HG02759 (cell line): Measurements from ENCODE around the gene CTDSPL.

Experiments
- ATAC-seq: cut with Tn5 transposase; IDR thresholded peaks from one replicate; pipeline ENCODE4 v1.9.1; 2021; ENCODE audit warnings: mild to moderate bottlenecking, moderate library complexity; ENCODE audit not compliant: unreplicated experiment

Gene CTDSPL

DNA sequence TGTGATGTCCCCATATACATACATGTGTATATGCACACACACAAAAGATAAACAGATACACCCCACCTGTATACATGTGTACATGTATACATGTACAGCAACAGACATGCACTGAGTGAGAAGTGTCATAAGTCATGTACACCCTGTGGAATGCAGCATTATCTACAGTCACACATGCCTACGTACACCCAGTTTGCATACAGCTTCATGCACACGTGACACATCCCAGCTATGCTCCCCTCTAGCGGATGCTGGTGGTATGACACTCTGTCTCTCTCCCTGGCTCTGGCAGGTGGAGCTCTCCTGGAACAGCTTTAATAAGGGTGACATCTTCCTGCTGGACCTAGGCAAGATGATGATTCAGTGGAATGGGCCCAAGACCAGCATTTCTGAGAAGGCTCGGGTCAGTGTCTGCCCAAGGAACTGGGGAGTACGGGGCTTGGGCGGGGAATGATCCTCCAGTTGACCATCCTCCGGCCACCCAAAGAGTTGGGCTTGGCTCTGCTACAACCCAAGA is 135.2 kb downstream of the CTDSPL start:
- peak; percentile 53 for ATAC-seq

- no peak for ATAC-seq
Measured at GRCh38 chr3:37997342-37997741, 135.7 kb downstream of the CTDSPL start.

DNA sequence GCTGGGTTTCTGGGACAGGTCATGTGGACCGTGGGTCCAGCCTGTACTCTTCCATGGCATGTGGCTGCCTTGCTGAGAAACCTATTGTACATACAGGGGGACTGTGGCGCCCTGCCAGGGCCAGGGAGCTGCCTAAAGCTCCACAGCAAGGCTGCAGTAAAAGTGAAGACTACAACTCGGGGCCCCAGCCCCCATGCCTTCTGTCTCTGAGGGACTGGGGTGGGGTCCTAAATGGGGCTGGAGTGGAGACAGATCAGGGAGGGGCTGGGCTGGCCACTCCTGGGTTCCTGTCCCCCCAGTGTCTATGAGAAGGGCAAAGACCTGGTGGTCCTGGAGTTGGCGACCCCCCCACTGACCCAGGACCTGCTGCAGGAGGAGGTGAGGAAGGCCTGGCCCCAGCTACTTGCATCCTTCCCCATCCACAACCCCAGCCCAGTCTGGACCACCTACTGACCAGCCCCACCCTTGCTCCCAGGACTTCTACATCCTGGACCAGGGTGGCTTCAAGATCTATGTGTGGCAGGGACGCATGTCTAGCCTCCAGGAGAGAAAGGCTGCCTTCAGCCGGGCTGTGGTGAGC is 136.2 kb downstream of the CTDSPL start:
- ATAC-seq: no peak

- ATAC-seq: no peak
Measured at GRCh38 chr3:37999836-38000235, 138.2 kb downstream of the CTDSPL start.

- ATAC-seq: no peak
Measured at GRCh38 chr3:38000242-38000916, 138.7 kb downstream of the CTDSPL start.

- no peak for ATAC-seq
Measured at GRCh38 chr3:38000965-38001455, 139.3 kb downstream of the CTDSPL start.

DNA sequence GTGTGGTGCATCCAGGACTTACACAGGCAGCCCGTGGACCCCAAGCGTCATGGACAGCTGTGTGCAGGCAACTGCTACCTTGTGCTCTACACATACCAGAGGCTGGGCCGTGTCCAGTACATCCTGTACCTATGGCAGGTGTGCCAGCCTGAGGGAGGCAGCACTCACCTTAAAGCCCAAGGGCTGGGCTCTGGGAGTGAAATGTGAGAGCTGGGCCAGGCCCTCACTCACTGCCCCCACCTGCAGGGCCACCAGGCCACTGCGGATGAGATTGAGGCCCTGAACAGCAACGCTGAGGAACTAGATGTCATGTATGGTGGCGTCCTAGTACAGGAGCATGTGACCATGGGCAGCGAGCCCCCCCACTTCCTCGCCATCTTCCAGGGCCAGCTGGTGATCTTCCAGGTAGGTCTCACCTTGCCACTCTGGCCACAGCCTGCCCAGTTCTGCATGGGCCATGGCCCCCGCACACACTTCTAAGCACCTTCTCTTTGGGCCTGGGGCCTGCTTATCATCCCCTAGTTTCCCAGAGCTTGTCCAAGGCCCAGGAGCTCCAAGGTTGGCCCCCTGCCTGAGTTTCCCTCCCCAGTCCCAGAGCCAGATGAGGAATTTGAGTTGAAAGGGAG is 139.9 kb downstream of the CTDSPL start:
- no peak for ATAC-seq

GRCh38 chr3:38002291-38002876 is 140.7 kb downstream of the CTDSPL start:
- ATAC-seq: no peak

DNA sequence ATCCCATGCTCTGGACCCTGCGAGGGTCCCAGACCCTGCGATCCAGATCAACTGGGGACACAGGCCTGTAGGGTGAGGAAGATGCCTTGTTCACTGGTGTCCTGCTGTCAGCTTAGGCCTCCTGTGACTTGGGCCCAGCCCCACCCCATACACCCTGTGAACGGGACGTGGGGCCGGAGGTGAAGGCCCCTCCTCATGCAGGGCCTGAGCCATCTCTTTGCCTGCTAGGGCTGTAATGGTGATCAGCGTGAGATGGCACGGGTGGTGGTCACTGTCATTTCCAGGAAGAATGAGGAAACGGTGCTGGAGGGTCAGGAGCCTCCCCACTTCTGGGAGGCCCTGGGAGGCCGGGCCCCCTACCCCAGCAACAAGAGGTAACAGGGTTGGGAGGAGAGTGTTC is 141.3 kb downstream of the CTDSPL start:
- no peak for ATAC-seq

GRCh38 chr3:38003371-38003816 is 141.7 kb downstream of the CTDSPL start:
- ATAC-seq: no peak

GRCh38 chr3:38003817-38004414 is 142.2 kb downstream of the CTDSPL start:
- no peak for ATAC-seq

DNA sequence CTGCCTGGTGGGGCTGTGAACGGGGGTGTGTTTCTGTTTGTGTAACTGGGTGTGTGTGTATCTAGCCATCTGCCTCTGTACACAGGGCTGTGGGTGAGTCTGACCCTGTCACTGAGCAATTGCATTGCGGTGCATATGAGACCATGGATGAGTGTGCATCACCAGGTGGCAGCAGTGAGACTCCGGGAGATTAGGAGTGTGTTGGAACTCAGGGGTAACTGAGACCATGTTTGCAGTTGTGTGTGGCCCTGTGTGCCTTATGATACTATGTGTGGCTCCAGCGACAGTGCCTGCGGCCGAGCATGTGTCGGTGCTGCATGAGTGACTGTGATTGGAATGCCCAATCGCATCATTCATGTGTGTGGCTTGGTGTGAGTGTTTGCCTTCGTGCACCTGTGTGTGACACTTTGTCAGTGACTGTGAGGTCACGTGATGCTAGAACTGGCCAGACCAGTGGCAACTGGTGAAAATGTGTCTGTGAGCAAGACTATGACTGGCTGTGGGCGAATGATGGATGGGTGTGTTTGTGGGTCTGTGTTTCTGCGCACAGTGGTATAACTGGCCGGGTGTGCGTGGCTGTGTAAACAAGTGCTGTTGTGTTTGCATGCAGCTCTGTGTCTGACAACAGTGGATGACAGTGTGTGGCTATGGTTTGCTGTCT is 142.9 kb downstream of the CTDSPL start:
- peak; percentile 62 for ATAC-seq

DNA sequence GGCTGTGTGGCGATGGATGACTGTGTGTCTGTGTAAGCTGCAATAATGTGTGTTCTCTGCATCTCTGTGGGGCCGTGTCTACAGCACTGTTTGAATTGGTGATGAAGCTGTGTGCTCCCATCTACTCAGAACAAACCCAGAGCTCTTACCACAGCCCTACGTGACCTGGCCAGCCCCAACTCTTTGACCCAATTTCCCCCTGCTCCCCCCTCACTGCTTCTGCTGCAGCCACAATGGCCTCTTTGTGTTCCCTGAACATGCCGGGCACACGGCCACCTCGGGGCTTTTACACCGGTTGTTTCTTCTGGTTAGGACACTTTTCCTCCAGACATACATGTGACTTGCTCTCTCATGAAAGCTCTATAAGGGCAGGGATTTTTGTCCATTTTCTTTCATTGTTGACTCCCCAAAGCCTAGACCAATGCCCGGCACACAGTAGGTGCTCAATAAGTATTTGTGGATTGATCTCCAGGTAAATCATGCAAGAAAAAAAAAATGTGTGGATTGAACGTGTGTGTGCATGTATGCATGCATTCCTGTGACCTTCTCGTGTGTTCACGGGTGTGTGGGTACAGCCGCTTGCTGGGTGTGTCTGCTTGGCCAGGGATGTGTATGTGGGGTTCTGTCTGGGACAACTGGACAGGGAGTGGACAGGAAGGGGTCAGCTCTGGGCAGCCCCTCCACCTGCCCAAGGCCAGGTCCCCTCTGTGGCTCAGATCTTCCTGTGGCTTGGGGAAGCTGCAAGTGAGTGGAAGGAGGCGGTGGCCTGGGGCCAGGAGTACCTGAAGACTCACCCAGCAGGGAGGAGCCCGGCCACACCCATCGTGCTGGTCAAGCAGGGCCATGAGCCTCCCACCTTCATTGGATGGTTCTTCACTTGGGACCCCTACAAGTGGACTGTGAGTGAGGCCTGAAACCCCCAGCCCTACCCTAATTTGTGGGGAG is 143.7 kb downstream of the CTDSPL start:
- no peak for ATAC-seq

DNA sequence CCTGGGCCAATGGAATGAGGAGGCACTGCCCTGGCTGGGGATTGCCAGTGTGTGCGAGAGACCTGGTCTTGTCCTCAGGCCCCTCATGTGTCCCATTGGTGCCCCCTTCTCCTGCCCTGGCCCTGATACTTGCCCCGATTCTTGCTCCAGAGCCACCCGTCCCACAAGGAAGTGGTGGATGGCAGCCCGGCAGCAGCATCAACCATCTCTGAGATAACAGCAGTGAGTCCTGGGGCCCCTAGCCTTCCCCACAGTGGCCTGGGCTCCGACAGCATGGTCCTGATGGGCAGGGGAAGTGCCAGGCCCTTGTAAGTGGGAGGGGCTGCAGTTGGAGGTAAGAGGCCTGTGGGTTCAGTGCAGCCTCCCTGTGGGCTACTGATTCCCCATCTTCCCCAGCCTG is 144.4 kb downstream of the CTDSPL start:
- ATAC-seq: no peak

- ATAC-seq: no peak
Measured at GRCh38 chr3:38006445-38006995, 144.8 kb downstream of the CTDSPL start.

- ATAC-seq: no peak
Measured at GRCh38 chr3:38007754-38008090, 146.0 kb downstream of the CTDSPL start.

DNA sequence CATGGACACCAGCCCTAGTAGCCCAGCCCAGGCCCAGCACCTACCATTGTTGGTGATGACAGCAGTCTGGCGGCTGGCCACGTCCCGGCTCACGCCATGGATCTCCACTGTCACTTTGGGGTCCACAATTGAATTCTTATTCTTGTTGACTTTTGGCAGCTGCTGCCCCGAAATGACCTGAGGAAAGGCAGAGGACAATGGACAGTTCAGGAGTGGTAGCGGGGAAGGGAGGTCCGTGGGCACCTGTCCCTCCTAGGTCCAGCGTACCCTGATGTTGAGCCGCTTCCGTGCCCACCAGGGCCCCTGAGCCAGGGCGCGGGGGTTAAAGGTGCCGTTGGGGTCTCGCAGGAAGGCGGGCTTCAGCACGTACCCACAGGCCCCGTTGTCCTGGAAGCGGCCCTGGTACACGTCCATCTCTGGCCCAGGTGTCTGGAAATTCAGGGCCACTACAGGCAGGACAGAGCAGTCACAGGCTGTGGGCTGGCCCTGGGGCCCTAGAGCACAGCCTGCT is 146.6 kb downstream of the CTDSPL start:
- ATAC-seq: no peak

DNA sequence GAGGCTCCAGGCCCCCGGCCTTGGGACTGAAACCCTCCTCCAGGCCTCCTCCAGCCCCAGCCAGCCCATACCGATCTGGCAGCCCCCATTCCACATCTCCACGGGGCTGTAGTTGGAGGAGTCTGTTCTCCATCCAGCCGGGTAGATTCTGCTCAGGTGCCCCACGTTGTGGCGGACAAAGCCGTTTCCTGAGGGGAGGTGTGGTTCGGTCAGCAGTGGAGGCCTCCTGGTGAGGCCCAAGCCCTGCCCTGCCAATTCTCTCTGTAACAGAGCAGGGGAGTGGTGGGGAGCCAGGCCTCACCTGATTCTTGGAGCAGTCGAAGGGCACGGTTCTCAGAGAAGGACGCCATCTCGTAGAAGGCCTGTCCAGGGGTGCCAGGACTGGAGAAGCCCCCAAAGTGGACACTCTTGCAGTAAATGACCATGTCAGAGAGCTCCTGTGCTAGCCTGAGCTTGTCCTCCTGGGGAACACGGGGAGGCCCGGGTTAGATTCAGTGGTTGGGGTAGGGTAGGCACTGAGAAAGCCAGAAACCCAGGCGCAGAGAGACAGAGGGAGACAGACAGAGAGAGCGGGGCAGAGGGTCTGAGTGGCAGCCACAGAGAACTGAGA is 147.4 kb downstream of the CTDSPL start:
- no peak for ATAC-seq
